ENCODE data around the gene SETBP1.

SETBP1 gene

DNA sequence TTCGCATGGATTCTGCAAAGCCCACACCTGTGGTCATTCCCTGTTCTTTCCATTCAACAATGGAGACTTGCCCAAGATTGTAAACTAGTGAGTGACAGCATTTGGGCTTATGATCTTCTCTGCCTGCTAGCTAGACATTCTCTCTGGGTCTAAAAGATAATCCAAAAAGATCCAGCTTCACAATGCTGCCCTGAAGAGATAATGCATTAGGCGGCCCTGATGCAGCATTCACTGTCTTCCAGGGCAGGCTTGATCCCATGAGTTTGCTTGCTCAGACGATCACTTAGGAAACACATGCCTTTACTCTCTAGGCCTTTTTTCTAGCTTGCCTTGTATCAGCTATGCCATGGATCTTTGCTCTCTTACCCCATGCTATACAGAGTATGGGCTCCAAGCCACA lies 196.1 kb downstream of the SETBP1 start:
- no peak for DNase-seq
- in situ Hi-C loops (cut with MboI; ENCODE audit: low pct_unique_long_range_greater_than_20kb, low sequenced_read_pairs) = no loop called here

DNA sequence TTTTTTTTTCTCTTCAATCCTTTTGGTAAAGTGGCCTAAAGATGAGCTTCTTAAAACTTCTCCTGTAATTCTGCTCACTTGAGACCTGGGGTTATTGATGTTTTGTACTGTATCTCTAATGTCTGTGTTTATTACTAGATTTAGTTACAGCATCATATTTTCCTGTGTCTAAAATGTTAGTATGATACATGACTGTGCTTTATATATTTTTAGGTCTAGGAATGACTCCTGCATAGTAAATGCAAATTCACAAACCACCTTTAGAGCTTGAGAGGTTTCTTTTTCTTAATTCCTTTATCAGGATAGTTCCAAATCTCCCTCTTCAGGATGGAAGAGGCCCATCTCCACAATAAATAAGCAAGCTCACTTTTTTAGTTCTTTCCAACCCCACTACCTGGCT lies 197.6 kb downstream of the SETBP1 start:
- DNase-seq = no peak
- in situ Hi-C loops (cut with MboI; ENCODE audit: low pct_unique_long_range_greater_than_20kb, low sequenced_read_pairs) = no loop called here

DNA sequence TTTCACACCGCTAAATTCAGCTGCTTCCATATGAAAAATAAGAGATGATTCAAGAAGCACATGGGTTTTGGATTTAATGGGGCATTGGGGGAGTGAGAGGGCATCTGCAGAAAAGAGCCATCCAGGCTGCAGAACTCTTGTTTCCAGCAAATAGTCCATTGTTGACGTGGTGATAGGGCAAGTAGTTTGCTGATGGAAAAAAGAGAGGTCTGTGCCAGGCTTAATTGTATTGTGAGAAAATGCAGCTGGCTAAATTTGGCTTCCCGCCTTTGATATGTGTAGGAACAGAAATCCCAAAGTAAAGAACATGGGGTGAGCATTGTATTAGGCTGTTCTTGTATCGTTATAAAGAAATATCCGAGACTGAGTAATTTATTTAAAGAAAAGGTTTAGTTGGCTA lies 199.5 kb downstream of the SETBP1 start:
- no peak for DNase-seq
- in situ Hi-C loops (cut with MboI; ENCODE audit: low pct_unique_long_range_greater_than_20kb, low sequenced_read_pairs) = no loop called here

DNA sequence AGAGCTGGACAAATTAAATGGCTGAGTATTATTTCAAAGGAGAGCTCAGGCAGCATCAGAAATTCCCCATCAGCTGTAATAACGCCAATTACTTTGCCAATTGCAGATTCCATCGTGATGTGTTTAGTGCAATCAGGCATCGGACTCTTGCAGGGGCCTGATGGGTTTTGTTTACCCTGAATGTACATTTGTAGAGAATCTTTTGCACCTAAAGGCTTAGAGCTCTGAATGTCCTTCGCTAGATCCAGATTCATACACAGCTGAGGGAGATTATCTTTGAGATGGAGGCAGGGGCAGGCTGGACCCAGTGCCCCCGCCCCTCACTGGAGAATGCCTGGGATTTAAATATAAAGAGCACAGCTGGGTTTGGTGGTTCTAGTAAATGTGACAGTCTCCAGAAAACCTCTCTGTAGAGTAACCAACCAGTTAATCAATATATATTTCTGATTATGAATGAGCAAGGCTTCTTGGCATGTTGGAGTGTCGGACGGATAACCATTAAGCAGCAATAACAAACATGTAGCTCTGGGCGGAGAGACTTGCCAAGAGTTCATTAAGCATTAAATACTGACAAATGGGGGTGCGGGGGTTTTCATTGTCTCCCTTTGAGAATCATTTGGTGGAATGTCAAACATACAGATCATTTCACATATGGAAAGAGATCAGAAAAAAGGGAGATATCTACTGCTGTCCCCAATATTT lies 200.9 kb downstream of the SETBP1 start:
- DNase-seq = no peak
- in situ Hi-C loops (cut with MboI; ENCODE audit: low pct_unique_long_range_greater_than_20kb, low sequenced_read_pairs) = no loop called here

DNA sequence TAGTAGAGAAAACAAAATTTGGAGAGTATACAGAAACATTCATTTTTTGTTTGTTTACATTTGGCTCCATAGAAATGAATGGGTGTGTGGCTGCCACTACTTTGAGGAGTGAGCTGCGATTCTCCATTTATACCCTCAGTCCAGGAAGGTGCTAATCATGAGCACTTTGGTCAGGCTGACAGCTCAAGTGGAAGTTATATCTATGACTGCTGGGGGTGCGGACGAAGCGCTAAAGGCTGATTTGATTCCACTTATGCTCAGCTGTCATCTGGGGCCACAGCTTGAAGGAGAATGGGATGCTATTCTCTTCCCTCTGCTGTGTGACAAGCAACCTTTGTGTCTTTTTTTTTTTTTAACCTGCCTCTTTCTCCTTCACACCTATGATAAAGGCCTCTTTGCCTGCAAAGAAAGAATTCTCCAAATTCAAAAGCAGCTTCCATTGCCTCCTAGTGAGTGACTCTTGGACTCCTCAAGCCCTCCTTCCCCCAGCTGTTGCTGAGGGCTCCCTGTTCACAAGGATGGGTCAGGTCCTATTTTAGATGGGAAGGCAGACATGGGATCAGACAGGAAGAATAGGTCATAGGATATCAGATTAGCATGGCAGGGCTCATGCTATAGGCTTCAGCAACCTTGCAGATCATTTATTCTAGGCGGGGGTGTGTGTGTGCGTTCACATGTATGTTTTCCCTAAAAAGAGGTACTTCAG lies 201.6 kb downstream of the SETBP1 start:
- DNase-seq = no peak
- in situ Hi-C loops (cut with MboI; ENCODE audit: low pct_unique_long_range_greater_than_20kb, low sequenced_read_pairs) = no loop called here

DNA sequence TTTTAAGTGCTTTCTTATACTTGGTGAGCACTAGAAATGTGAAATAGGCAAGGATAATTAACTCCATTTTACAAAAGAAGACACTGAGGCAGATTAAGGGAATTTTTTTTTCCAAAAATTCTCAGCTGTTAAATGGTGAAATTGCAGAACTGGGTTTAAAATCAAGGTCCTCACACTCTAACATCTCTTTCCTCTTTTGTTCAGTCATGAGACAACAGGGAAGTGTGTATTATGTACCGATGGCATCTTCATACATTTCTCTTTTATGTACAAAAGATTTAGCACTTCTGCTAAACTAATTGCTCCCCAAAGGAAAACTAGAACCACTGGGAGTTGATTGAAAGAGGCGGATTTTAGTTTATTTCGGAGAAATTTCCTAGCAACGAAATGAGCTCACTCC lies 203.0 kb downstream of the SETBP1 start:
- DNase-seq = no peak
- in situ Hi-C loops (cut with MboI; ENCODE audit: low pct_unique_long_range_greater_than_20kb, low sequenced_read_pairs) = no loop called here

DNA sequence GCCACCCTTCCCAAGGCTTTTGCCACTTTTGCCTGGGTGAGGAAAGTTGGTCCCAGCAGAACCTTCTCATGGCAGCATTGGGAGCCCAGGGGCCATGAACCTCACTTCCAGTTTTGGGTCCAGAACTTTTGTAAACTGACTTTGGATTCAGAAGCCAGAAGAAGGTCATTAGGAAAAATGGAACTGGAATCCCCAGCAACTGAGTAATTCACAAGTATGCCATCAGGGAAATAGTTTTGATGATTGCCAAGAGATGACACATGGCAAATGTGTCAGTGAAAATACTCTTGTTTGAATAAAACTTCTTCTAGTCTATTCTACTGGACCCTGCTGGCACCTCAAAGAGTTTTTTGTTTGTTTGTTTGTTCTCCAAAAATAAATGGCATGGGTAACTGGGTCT lies 203.7 kb downstream of the SETBP1 start:
- no peak for DNase-seq
- in situ Hi-C loops (cut with MboI; ENCODE audit: low pct_unique_long_range_greater_than_20kb, low sequenced_read_pairs) = no loop called here

DNA sequence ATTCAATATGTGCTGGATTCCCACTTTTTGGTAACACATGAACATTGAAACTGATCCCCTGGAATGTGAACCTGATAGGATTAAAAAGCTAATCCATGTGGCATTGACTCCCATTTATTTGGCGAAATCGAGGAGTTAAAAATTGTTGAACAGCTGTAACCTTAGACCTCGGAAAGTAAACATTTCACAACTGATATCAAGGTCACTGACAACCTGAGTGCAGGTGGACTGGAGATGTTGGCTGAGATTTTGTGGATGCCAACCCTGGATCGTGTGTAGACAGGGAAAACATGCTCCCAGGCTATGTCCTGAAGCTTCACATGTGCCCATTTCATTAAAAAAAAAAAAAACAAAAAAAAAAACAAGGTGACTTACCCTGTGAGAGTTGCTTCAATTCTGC lies 204.8 kb downstream of the SETBP1 start:
- in situ Hi-C loops (cut with MboI; ENCODE audit: low pct_unique_long_range_greater_than_20kb, low sequenced_read_pairs) = no loop called here

DNA sequence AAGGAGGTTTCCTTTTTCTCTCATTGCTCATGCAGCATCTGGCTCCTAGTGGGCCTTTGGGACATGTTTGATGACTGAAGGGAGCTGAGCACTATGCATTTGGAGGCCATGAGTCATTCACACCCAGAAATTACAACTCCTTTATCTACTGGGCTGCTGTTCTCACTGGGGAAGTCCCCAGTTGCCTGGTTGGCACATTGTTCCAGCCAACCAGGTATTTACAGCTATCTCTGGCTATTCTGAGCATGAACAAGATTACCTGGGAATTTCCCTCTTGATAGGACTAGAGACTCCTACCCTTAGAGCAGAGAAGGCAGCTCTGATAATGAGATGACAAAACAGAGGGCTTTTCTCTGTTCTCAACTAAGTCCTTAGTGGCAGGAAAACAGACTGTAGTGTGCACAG lies 206.5 kb downstream of the SETBP1 start:
- DNase-seq = no peak
- in situ Hi-C loops (cut with MboI; ENCODE audit: low pct_unique_long_range_greater_than_20kb, low sequenced_read_pairs) = no loop called here

More for the DNA sequence above, 204.8 kb downstream of the SETBP1 start:
- no peak for DNase-seq

DNA sequence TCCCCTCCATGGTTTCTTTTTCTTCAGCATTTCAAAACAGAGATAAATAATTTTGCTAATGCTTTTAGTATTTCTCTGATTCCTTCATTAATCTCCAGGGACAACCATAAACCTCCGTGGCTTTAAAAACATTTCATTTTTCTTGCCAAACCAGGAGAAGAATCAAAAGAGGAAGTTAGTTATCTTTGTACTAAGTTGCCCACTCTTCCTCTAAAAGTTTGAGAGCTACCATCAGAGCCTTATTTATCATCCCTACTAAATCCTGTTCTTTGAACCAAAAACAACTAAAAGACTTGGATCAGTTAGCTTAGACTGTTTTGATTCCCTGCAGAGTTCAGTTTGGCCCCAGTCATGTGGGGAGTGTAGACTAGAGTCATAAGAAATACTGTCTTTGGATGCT lies 208.4 kb downstream of the SETBP1 start:
- DNase-seq = peak; percentile 12
- in situ Hi-C loops (cut with MboI; ENCODE audit: low pct_unique_long_range_greater_than_20kb, low sequenced_read_pairs) = no loop called here

DNA sequence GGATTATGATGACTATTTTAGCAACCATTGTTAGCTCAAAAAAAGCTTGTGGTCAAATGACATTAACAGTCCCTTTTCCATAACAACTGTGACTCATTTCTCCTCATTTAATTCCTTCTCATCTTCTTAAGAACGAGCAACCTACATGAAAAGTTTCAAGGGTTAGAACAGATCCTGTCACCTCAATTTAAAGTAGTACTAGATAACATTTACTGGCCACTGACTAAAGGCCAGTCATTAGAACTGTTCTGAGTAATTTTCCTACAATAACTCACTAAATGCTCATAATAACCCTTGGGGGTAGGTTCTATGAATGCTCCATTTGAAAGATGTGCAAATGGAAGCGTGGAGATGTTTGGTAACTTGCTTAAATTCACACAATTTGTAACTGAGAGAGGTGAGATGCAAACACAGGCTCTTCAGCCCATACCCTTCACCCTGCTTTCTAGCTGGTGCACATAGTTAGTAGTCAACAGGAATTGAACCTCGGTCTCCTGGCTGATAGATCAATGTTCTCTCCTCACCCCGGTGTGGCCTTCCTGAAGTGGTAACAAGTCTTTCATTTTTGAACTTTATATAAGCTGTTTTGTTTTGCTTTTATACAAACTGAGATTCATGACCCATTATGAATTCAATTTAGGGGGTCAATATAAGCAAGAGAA lies 212.5 kb downstream of the SETBP1 start:
- DNase-seq = no peak
- in situ Hi-C loops (cut with MboI; ENCODE audit: low pct_unique_long_range_greater_than_20kb, low sequenced_read_pairs) = no loop called here

DNA sequence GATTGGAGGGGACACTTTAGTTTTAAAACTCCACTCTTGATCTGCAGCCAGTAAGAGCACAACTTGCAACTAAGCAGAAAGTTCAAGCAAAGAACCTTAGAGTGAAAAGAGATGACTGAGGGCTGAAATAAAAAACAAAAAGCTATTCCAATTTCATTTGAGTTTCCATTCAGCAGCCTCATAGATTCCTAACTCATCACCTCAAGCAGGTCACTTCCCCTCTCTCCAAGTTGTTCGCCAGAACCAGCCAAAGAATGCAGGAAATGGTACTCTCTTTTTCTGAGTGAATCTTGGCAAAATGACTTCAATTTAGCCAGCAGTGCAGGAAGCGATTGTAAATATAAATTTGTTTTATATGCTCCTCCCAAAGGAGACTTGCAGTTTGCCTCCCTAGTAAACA lies 213.3 kb downstream of the SETBP1 start:
- in situ Hi-C loops (cut with MboI; ENCODE audit: low pct_unique_long_range_greater_than_20kb, low sequenced_read_pairs) = no loop called here
- no peak for DNase-seq

DNA sequence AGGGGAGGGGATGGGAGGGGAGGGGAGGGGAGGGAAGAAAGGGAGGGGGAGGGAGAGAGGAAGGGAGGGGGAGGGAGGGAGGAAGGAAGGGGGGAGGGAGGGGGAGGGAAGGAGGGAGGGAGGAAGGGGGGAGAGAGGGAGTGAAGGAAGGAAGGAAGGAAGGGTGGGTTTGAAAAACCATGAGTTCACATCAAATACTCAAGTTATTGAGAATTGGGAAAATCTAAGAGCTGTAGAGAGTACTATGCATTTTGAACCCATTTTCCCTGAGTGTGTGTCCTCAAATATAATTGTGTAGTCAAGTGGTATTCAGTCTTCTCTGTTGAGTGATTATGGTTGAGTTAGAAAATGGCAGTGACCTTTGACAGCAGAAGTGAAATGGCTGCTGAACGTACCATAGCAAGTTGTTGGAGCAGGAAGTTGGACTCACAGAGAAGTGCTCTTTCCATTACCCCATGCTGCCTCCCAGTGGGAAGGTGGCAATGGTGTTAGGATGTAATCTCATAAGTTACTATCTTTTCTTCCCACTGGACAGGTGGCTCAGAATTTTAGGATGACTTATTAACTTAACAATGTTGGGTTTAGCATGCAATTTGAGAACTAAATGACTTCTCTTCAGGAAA lies 214.6 kb downstream of the SETBP1 start:
- peak; percentile 28 for DNase-seq
- in situ Hi-C loops (cut with MboI; ENCODE audit: low pct_unique_long_range_greater_than_20kb, low sequenced_read_pairs) = no loop called here

DNA sequence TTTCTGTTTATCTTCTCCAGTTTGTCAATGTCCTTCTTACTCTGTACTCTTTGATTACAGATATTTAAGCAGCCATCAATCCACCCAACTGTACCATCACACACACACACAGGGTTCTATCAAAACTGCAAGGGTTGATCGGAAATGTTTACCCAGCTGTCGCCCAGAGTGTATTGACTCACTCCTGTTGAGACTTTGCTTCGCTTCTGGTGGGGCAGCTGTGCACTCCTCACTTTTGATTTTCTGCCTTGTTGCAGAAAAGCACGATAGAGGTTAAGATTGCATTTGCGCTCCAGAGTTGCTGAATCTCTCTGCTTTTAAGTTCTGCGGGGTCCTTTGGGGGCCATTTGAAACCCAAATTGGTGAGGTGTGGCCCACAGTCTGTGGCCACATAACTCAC lies 216.2 kb downstream of the SETBP1 start:
- no peak for DNase-seq
- in situ Hi-C loops (cut with MboI; ENCODE audit: low pct_unique_long_range_greater_than_20kb, low sequenced_read_pairs) = no loop called here

DNA sequence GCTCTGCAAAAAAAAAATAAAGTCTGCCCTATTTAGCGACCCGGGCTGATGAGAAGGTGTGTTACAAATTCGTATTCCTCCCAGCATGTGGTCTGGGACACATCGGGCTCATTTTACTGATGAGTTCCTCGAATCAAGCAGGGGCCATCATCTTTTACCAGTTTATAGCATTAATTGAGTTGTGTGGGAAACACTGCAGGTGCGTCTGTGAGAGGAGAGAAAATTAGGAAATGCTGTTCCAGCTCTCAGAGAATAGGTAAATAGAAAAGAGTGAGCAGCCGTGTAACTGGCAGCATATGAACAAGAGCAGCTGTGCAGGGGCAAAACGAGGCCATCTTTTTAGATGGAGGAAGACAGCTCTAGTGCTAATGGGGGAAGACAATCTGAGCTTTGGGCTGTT lies 216.7 kb downstream of the SETBP1 start:
- no peak for DNase-seq
- in situ Hi-C loops (cut with MboI; ENCODE audit: low pct_unique_long_range_greater_than_20kb, low sequenced_read_pairs) = no loop called here

DNA sequence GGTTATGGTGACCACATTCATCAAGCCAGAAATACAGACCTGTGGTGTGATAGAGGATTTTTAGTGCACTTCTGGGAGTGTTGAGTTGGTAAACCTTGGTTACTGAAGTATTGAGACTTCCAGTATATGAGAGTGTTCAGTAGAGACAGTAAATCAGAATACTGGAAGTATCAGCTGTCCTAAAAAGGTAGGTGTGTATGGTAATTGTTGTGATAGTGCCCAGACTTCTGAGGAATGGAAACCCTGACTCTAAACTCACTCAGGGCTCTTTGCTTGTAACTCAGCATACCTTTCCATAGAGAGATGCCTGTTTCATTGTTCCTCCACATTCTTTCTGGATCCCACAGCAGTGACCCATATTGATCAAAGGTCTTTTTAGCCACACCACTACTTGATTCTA lies 217.1 kb downstream of the SETBP1 start:
- in situ Hi-C loops (cut with MboI; ENCODE audit: low pct_unique_long_range_greater_than_20kb, low sequenced_read_pairs) = no loop called here
- DNase-seq = no peak

DNA sequence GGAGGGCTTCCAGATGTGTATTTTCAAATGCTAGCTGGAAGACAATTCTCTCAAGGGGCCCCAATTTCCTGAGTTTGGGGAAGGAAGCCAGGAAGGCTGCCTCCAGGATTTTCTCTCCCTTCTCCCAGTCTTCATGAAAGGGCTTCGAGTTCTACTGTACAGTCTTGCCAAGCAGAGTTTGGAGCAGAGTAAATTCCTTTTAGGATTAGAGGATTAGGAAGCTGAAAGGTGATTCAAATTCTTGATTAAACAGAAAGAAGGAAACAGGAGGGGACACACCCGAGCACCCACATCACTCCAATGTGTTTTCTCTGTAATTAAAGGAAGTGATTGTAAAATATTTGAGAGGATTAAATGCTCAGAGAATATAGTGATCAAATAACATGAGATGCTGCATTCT lies 217.8 kb downstream of the SETBP1 start:
- in situ Hi-C loops (cut with MboI; ENCODE audit: low pct_unique_long_range_greater_than_20kb, low sequenced_read_pairs) = no loop called here

DNA sequence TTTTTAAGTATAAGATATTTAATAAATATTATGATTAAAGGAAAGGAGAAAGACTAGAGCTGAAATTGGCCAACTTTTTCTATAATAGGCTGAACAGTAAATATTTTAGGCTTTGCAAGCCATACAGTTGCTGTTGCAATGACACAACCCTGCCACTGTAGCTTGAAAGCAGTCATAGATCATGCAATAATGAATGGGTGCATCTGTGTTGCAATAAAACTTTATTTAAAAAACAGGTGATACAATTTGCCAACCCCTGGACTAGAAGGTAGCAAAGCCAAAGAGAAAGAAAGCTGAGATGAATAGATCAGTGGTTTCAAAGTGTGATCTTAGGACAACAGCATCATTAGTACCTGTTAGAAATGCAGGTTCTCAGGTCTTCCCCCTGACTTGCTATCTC lies 219.1 kb downstream of the SETBP1 start:
- in situ Hi-C loops (cut with MboI; ENCODE audit: low pct_unique_long_range_greater_than_20kb, low sequenced_read_pairs) = no loop called here
- DNase-seq = no peak

More for the DNA sequence above, 217.8 kb downstream of the SETBP1 start:
- DNase-seq = no peak

DNA sequence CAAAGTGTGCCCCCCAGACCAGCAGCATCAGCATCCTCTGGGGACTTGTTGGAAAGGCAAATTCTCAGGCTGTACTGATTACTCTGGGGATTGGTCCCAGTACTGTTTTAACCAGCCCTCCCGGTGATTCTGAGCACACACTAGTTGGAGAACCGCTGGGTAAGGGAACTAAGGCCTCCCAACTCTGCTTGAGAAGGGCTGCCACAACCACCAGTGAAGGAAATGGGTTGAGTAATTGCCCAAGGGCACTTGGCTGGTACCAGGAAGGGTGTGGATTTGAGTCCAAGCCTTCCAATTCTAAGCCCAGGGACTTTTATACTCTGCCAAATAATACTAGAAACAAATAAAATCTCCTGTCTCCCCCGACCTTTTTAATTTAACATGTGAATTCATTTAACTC lies 219.9 kb downstream of the SETBP1 start:
- DNase-seq = no peak
- in situ Hi-C loops (cut with MboI; ENCODE audit: low pct_unique_long_range_greater_than_20kb, low sequenced_read_pairs) = no loop called here

DNA sequence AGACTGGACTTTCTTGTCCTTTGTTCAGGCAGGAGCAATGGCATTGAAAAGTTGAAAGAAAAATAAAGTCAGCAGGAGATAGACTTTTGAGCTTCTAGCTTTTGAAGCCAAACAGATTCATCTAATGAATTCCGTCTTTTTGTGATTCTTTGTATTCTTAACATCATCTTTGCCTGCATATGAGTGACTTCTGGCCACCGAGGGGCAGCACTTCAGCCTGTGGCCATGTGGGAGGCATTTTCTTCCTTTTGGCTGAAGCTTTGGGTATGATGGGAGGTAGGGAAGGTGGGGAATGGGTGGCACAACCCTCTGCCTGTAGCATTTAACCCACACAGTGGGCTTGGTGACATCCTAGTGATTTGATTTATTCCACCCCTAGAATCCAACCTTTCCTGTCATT lies 220.6 kb downstream of the SETBP1 start:
- DNase-seq = peak; percentile 8
- in situ Hi-C loops (cut with MboI; ENCODE audit: low pct_unique_long_range_greater_than_20kb, low sequenced_read_pairs) = no loop called here

Data from KBM-7 (cell line).